GM18868 (cell line): Measurements from ENCODE around the gene ULK3.
A peak's percentile ranks its signal among the peaks of the same experiment; 100 is the strongest.

Experiments
- ATAC-seq: cut with Tn5 transposase; IDR thresholded peaks from one replicate; pipeline ENCODE4 v1.9.1; 2021; ENCODE audit warnings: mild to moderate bottlenecking, moderate library complexity; ENCODE audit not compliant: unreplicated experiment

The ULK3 gene

DNA sequence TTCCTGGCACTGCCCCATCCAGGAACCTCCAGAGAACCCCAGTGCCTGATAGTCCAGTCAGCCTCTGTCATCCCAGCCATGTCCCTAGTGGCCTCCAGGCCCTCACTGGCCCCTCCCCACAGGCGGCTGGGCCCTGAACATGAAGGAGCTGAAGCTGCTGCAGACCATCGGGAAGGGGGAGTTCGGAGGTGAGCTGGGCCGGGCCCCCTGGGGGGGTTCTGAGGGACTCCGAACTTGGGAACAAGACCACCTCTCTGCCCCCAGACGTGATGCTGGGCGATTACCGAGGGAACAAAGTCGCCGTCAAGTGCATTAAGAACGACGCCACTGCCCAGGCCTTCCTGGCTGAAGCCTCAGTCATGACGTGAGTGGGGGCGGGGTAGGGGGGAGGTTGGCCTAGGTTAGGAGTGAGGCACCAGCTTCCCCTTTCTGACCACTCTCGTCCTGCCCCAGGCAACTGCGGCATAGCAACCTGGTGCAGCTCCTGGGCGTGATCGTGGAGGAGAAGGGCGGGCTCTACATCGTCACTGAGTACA lies 42.3 kb downstream of the ULK3 start:
- ATAC-seq: no peak

DNA sequence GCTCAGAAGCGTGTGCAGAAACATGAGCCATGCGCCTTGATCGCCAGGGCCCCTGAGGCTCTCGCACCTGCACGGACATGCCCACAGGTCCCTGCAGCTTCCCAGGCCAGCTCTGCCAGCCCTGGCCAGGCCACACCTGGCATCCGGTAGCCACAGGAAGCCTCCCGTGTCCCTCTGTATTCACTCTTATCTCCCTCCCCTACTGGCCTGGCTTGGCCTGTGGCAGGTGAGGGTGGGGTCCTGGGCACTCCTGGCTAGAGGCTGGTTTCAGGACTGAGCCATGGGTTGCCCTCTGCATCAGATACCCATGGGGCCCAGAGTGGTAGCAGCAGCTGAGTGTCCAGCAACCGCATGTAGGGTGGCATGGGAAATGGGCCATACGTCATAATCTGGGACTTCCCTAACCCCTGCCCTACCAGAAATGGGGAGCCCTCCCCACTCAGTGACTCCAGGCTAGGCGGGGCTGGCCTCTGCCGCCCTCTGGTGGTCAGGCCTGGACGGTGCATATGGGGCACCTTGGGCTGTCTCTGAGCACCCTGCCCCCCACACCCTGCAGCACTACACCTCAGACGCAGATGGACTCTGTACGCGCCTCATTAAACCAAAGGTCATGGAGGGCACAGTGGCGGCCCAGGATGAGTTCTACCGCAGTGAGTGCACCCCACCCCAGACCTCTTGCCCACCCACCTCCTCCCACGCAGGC lies 42.9 kb downstream of the ULK3 start:
- peak; percentile 81 for ATAC-seq

DNA sequence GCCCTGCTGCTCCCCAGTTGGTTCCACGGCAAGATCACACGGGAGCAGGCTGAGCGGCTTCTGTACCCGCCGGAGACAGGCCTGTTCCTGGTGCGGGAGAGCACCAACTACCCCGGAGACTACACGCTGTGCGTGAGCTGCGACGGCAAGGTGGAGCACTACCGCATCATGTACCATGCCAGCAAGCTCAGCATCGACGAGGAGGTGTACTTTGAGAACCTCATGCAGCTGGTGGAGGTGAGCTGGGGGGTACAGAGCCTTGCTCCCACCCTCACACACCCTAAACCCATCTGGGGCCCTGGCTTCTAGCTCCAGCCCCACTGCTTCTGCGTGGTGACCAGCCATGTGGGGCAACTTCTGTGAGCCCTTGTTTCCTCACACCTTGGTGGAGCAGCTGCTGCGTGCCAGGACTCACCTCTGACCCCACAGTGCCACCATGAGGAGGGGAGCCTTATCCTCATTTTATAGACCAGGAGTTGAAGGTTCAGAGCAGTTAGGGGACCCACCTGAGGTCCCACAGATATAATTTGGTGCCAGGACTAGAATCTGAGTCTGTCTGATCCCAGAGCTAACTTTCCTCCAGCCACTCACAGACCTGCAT lies 43.6 kb downstream of the ULK3 start:
- no peak for ATAC-seq

DNA sequence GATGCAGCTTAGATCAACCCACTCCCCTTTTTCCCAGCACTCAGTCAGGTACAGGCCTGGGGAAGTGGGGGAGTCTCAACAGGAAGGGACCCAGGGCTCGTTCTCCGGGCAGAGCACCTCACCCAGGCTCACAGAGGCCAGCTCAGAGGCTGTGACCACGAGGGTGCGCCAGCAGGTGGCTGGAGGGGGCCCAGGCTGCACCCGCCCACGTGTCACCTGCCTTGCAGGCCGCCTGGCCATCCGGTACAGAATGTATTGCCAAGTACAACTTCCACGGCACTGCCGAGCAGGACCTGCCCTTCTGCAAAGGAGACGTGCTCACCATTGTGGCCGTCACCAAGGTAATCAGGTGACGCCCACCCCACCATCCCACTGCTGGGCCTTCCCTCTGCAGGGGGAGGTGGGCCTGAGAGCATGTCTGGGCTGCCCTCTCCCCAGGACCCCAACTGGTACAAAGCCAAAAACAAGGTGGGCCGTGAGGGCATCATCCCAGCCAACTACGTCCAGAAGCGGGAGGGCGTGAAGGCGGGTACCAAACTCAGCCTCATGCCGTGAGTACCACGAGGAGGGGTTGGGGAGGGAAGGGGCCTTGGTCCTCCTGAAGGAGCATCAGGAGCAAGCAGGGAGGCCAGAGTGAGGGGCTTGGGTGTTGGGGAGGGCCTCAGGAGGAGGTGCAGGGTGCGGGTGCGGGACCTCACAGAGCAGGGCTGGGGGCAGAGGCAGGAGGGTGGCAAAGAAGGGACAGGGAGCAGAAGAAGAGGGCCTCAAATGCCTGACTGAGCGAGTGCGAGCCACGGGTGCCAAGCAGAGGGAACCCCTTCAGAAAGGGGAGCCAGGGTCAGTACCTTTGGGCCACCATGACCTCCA lies 44.3 kb downstream of the ULK3 start:
- ATAC-seq: no peak

DNA sequence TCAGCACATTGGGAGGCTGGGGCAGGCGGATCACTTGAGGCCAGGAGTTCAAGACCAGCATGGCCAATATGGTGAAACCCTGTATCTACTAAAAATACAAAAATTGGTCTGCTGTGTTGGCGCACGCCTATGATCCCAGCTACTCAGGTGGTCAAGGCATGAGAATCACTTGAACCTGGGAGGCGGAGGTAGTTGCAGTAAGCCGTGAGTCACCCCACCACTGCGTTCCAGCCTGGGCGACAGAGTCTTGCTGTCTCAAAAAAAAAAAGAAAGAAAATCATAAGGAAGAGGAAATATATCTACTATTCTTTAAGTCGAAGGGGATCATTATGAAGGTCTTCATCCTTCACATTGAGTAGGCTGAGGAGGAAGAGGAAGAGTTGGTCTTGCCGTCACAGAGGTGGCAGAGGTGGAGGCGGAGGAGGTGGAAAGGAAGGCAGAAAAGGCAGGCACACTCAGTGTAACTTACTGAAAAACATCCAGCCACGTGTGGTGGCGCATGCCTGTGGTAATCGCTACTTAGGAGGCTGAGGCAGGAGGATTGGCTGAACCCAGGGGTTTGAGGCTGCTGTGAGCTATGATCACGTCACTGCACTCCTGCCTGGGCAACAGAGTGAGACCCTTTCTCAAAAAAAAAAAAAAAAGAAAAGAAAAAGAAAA lies 46.9 kb downstream of the ULK3 start:
- ATAC-seq: no peak

DNA sequence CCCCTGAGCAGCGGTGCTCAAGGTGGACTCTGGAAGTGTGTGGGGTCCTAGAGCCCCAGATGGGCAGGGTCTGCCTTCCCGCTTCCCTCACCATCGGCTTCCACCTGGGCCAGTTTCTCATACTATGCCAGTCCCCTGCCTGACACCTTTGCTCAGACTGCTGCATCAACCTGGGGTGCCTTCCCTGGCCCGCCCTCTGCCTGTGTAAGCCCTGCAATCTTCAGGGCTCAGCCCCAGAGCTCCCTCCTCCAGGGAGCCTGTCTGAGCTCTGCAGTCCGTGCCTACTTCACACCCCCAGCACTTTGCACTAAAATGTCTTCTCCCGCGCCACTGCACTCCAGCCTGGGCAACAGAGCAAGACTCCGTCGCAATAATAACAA lies 48.0 kb downstream of the ULK3 start:
- no peak for ATAC-seq

DNA sequence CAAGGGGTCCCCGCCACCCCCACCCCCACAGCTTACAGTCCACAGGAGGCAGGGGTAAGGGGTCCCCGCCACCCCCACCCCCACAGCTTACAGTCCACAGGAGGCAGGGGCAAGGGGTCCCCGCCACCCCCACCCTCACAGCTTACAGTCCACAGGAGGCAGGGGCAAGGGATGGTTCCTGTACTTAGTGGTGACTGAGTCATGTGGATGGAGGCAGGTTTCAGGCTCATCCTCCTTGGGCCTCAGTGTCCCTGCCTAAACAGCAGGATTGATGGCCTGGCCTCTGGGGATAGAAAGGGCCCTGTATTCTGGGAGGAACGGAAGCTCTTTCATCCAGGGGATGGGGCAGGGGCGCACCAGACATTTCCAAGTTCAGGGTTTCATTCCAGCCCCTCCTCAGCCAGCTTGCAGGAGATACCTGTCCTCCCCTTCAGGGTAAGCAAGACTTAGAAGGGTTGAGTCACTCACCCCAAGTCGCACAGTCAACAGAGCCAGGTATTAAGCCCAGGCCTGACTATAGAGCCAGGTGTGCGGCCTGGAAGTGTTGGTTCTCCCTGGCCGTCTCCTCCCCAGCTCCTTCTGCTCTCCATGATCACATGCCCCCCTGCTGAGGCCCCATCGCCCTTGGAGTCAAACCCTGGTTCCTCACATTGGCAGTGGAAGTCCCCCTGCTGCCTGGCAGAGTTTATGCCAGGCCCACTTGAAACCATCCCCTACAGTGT lies 48.5 kb downstream of the ULK3 start:
- ATAC-seq: no peak

DNA sequence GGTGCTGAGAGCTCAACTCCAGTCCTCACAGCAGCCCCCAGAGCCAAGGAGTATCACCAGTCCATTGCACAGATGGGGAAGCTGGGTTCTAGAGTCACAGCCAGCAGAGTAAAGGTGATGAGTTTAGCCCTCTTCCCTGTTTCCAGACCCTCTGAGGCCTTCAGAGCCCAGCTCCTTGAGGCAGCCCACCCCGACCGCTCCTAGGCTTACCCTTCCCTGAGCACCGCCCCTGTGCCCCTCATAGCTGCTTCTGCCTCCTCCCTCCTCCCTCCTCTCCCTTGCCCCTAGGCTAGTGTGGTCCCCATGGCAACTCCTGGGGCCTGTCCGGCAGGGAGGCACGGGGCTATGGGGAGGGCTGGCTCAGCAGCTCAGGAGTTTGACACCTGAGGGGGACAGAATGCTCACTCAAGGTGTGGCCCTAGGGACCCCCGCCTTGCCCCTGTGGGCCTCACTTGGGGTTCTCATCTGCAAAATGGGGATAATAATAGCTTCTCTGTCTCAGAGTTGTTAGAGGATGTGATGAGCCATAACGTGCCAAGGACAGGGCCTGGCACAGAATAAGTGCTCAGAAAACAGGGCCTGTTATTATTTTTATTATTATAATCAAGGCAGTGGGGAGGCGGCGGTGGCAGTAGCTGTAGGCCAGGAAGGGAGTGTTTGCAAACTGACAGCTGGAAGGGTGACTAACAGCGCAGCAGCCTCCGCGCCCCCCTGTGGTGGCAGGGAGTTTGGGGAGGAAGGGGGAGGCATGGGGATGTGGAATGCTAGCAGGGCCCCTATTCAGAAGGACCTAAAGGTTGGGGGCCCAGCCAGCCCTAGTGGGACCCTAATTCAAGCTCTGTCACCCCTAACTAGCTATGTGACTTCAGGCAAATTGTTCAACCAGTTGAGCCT lies 49.6 kb downstream of the ULK3 start:
- no peak for ATAC-seq

DNA sequence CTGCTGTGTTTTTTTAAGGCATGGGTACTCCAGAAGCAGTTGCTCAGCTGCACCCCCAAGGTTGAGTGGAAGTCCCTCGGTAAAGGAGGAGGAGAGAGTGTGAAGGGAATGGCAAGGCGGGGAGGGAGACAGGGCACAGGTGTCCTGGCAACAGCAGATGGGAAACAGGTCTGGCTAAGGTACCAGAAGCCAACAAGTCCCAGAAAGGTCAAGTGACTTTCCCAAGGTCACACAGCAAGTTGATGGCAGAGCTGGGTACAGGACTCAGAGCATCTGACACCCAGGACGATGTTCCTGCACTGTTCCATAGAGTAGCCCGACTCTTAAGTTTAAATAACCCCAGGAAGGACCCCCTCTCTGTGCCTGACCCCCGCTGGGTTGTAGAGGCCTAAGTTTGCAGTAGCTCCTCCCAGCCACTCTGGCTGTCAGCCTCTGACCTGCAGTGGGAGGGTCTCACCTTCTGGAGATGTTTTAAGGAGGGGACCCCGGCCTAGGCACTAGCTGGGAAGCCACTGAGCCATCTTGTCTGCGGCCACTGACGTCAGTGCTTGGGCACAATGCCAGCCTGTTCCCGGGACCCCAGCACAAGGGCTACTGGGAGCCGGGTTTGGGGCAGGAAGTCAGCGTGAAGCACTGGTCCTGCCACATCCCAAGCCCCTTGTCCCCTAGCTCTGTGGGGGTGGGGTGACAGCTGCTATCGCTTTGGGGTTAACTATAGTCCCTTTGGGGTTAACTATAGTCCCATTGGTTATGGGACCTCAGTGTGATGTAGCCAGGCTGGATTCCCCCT lies 50.5 kb downstream of the ULK3 start:
- ATAC-seq: no peak

DNA sequence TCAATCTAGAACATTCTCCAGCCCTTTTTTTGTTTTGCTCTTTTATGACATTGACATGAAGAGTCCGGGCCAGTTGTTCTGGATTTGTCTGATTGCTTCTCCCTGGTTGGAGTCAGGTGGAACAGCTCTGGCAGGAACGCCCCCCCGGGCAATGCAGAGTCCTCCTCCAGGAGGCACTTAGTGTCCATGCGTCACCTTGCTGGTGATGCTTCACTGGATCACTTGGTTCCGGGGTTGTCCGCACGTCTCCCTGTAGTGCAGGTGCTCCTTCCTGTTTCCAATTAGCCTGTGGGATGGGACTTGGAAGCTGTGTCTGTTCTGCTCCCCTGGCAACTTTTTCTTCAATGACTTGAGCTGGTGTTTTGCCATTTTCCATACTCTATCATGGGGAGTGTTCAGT lies 51.3 kb downstream of the ULK3 start:
- ATAC-seq: no peak

DNA sequence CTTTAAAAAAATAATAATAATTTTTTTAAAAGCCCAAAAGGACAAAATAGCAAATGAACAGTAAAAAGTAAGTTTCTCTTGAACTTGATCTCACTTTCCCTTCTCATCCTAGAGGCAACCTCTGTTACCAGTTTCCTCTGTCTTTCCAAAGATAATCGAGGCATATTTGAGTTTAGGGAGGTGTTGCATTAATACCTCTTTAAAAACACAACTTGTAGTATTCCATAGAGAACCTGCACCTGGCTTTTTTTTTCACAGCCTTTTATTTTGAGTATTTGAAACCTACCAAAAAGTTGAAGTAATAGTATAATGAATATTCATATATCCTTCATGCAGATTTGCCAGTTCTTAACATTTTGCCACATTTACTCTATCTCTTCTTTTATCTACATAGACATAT lies 51.9 kb downstream of the ULK3 start:
- no peak for ATAC-seq

DNA sequence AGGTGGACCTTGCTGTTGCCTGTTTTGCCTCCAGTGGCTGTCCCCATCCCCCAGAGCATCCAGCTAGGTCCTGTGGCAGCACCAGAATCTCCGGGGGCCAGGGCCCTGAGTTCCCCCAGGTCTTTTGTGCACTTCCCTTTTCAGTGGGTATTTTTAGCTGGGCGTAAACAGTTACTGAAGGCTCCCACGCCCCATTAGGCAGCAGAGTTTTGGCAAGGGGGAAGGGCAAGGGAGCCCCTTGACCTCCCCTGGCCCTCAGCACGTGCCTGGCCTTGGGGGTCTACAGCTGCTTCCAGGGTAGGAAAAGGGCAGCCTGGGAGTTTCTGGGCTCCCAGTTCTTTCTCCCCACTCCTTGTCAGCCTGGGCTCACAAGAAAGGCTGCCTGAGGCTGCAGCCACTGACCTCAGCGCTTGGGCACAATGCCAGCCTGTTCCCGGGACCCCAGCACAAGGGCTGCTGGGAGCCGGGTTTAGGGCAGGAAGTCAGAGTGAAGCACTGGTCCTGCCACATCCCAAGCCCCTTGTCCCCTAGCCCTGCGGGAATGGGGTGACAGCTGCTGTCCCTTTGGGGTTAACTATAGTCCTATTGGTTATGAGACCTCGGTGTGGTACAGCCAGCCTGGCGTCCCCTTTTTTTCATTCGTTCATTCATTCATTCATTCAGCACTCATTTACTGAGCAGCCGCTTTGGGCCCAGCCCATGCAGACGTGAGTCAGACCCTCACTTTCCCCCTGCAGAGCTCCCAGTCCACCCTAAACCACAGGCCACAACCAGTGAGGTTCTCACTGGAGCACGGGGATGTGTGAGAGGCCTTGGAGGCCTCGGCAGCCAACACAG lies 52.7 kb downstream of the ULK3 start:
- no peak for ATAC-seq

DNA sequence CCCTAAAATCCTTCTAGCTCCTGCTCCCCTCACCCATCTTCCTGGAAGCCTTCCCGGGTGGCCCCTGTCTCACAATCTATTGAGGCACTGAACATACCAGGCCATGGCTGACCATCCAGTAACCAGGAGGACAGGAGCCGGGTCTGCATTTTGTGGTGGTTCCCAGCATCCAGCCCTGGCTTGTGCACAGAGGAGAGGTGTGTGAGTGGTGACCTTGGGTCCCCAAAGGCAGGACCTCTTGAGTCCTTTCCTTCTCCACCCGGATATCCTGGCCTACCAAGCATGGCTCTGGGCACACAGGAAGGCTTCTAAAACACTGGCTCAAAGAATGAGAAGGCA lies 53.2 kb downstream of the ULK3 start:
- ATAC-seq: no peak

DNA sequence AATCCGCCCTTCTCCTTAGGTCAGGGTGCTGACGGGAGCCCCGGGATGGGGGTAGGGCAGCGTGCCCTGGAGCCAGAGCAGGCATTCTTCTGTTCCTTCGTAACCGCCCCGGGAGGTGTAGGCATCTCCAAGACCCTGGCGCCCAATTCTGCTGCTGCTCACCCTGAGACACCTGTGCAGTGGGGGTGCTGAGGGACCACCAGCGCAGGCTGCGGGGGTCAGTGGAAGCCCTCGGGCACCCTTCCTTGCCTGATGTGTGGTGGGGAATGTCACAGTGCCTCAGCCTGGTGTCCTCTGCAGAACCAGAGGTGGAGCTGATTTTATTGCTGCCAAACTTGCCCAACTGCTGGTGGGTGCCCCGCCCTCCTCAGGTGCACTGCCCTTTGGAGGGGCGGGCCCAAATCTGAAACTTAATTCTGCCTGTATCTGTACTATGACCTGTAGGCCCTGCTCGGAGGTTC lies 53.8 kb downstream of the ULK3 start:
- no peak for ATAC-seq

DNA sequence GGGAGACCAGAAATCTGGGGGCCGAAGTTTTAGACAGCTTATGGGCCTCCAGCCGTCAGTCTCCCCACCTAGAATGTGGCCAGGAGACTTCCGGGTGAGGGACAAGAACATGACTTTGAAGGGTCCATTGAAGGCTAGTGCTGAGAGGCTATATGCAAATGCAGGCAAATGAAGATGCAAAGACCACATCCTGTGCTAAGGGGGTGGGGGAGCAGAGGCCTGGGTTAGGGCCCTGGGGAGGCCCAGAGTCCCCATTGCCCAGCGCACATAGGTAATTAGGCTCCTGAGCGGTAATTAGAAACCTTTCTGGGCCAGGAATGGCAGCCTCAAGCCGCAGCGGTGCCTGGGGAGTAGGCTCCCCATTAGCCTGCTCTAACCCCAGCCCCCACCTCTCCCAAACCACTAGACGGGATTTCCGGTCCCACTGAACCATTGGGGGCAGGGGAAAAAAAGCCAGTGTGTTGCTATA lies 54.2 kb downstream of the ULK3 start:
- no peak for ATAC-seq

DNA sequence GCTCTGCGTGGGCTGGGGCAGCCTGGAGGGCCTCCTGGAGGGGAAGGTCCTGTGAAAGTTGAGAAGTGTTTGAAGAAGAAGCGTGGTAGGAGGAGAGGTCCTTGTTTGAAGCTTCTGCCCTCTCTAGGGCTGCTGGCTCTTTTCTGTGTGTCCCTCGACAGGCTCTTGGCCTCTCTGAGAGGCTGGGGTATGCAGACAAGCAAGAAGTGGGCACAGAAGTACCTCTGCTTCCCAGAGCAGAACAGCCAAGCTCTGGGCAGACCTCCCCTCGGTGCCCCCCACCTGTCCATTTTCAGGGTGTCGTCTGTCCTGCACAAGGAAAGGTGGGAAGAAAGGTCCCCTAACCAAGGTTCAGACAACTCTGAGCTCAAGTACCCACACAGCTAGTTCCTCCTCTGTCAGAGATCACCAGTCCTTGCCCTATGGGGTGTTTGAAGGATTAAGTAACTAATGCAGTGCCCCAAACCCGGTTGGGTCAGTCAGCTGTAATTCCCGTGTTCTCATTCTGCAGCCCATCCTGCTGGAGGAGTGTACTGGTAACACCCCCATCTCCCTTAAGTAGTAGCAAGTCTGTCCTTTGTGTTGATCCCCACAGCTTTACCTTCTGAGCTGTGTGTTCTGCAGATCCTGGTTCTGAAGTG lies 54.8 kb downstream of the ULK3 start:
- ATAC-seq: no peak
